ENCODE measurements around the gene CDON.
"Not testable (repeated sequence)": the region's sequence is repeated elsewhere in the genome, so short reads cannot be mapped to it uniquely, and the experiment has no call there.

The CDON gene

DNA sequence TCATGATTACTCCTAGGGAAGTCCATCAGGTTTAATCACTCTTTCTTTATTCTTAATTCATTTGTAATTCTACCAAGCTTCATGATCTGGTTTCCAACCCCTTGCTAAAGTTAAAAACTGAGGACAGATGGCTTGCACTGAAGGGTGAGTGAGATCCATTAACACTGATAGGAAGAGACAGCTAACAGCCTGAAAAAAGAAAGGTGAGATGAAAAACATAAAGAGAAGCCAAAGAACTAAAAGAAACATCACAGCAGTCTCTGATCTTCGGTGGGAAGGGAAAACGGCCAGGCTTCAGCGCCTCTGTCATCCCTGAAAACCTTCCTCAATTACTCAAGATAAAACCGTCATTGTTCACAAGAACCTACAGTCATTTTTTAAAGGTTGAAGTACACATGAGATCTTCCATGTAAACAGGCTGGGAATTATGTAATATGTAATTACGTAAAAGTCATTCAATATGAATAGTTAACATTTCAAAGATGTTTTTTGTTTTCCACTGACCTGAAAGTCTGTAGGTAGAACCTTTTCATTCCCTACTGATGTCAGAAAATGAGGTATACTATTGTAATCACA lies 75.5 kb downstream of the CDON start:
- TF ChIP-seq, protein P1, sequence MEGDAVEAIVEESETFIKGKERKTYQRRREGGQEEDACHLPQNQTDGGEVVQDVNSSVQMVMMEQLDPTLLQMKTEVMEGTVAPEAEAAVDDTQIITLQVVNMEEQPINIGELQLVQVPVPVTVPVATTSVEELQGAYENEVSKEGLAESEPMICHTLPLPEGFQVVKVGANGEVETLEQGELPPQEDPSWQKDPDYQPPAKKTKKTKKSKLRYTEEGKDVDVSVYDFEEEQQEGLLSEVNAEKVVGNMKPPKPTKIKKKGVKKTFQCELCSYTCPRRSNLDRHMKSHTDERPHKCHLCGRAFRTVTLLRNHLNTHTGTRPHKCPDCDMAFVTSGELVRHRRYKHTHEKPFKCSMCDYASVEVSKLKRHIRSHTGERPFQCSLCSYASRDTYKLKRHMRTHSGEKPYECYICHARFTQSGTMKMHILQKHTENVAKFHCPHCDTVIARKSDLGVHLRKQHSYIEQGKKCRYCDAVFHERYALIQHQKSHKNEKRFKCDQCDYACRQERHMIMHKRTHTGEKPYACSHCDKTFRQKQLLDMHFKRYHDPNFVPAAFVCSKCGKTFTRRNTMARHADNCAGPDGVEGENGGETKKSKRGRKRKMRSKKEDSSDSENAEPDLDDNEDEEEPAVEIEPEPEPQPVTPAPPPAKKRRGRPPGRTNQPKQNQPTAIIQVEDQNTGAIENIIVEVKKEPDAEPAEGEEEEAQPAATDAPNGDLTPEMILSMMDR (conservative IDR thresholded peaks at IDR 0.05): no peak
- no peak overlapping the region for H3K27ac ChIP-seq

- not testable (repeated sequence) for H3K27ac ChIP-seq
Measured at GRCh38 chr11:125985956-125986355, 76.7 kb downstream of the CDON start.

DNA sequence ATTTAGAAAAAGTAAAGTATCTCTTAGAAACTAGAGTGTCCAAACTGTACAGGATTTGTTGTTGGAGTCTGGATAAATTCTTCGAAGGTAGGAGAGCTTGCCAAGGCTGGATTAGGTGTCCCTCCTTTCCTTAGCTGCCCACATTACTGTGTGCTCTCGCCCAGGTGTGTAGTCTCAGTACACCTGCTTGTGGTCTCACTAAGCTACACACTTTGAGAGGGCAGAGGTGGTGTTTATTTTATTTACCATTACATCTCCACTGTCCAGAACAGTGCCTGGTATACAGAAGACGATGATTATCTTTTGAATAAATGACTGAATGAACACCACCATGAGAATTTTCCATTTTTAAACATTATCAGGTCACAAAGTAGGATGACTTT lies 80.3 kb downstream of the CDON start:
- TF ChIP-seq, protein P1 (conservative IDR thresholded peaks at IDR 0.05): no peak
- H3K27ac ChIP-seq: no peak overlapping the region

DNA sequence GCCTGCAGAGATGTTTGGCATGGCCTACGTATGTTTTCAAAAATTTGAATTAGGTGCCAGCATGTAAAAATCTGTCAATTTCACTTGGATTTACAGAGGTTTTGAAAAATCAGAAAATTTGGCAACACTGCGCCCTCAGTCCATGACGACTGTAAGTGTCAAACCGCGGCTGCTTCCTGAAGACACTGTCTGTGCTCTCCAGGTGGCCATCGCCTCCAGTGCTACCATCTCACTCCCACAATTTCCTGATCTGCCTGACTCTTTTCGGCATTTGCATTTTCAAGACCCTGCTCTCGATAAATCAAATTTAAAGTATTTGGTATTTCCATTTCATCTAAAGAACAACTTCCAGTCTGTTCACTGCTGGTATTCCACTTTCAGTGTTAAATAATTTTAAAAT lies 82.2 kb downstream of the CDON start:
- no peak overlapping the region for H3K27ac ChIP-seq

GRCh38 chr11:125979511-125979910 lies 83.2 kb downstream of the CDON start:
- TF ChIP-seq, protein P1 (conservative IDR thresholded peaks at IDR 0.05): no peak
- H3K27ac ChIP-seq: no peak overlapping the region

More for the DNA sequence above, 82.2 kb downstream of the CDON start:
- TF ChIP-seq, protein P1 (conservative IDR thresholded peaks at IDR 0.05): no peak

- TF ChIP-seq, protein P1 (conservative IDR thresholded peaks at IDR 0.05): no peak
- no peak overlapping the region for H3K27ac ChIP-seq
Measured at GRCh38 chr11:125978778-125979407, 83.8 kb downstream of the CDON start.

- TF ChIP-seq, protein P1 (conservative IDR thresholded peaks at IDR 0.05): no peak
- H3K27ac ChIP-seq: no peak overlapping the region
Measured at GRCh38 chr11:125978181-125978716, 84.4 kb downstream of the CDON start.

- TF ChIP-seq, protein P1 (conservative IDR thresholded peaks at IDR 0.05): no peak
- no peak overlapping the region for H3K27ac ChIP-seq
Measured at GRCh38 chr11:125977333-125977732, 85.3 kb downstream of the CDON start.

Data from VCaP (cell line).